ENCODE measurements around the gene HS3ST2.

- TF ChIP-seq CTCF (IDR thresholded peaks at IDR 0.05) (no peak), POLR2A (IDR thresholded peaks at IDR 0.05) (no peak)
These were observed 35.6 kb downstream of the HS3ST2 start for GRCh38 chr16:22849517-22849916.
